CD14-positive monocyte (primary cell): Measurements from ENCODE around the gene ITGAV. TPM values are rescaled to one million over a fixed set of nuclear protein-coding genes. Genes with fewer than 3 reads are reported as not detected.

ENCODE experiments used
- DNase-seq, 3 donors: peaks; one replicate each; pipeline ENCODE4 v3.0.0-alpha.2; 2011 to 2022
- H2AFZ ChIP-seq: 2 replicates; pipeline ENCODE4 v1.6.0; 2012; ENCODE audit warnings: mild to moderate bottlenecking, low read depth, low read length, inconsistent platforms; ENCODE audit not compliant: insufficient read depth, poor library complexity, severe bottlenecking
- H3K27ac ChIP-seq, 2 donors: 1 replicate in 1 of 2; 2 replicates in 1 of 2; pipeline ENCODE4 v1.5.1; 2012 to 2013; ENCODE audit warnings: low read length in 2 of 2, control low read depth in 1 of 2, inconsistent platforms in 1 of 2, low read depth in 1 of 2, mild to moderate bottlenecking in 1 of 2
- H3K27me3 ChIP-seq, 2 donors: one replicate each; pipeline versions ENCODE4 v1.6.0 to v1.6.1; 2011 to 2013; ENCODE audit warnings: low read length in 2 of 2; ENCODE audit not compliant: control insufficient read depth in 2 of 2, insufficient read depth in 2 of 2
- H3K36me3 ChIP-seq, 2 donors: replicated peaks in 1 of 2; 1 replicate in 1 of 2; 2 replicates in 1 of 2; pipeline versions ENCODE4 v1.5.1 to v1.6.1; 2012 to 2013; ENCODE audit warnings: low read length in 2 of 2, control low read depth in 1 of 2, inconsistent platforms in 1 of 2, mild to moderate bottlenecking in 1 of 2; ENCODE audit not compliant: insufficient read depth in 2 of 2, control insufficient read depth in 1 of 2
- H3K4me1 ChIP-seq, 2 donors: 1 replicate in 1 of 2; 2 replicates in 1 of 2; pipeline versions ENCODE4 v1.5.1 to v1.6.1; 2012 to 2013; ENCODE audit warnings: low read length in 2 of 2, control low read depth in 1 of 2, inconsistent platforms in 1 of 2, mild to moderate bottlenecking in 1 of 2, moderate library complexity in 1 of 2; ENCODE audit not compliant: insufficient read depth in 2 of 2, control insufficient read depth in 1 of 2
- H3K4me2 ChIP-seq: replicated peaks from 2 replicates; pipeline ENCODE3; 2012; ENCODE audit warnings: low read length, moderate library complexity, mild to moderate bottlenecking; ENCODE audit not compliant: poor library complexity, severe bottlenecking; ENCODE audit errors: extremely low read depth
- H3K4me3 ChIP-seq, 3 experiments: fragments of 200-600 bp in 1 of 3; sonication (generic) in 1 of 3; replicated peaks in 1 of 3; 1 replicate in 2 of 3; 2 replicates in 1 of 3; pipeline ENCODE4 v1.5.1; 2011 to 2013; ENCODE audit warnings: low read length in 3 of 3, mild to moderate bottlenecking in 3 of 3, control low read depth in 2 of 3, low read depth in 2 of 3, inconsistent platforms in 1 of 3, moderate library complexity in 1 of 3
- H3K79me2 ChIP-seq: 2 replicates; pipeline ENCODE4 v1.6.0; 2012; ENCODE audit warnings: mild to moderate bottlenecking, control low read depth, inconsistent platforms, low read length, moderate library complexity; ENCODE audit not compliant: insufficient read depth
- H3K9ac ChIP-seq: 2 replicates; pipeline ENCODE4 v1.6.0; 2017; ENCODE audit warnings: low read length, mild to moderate bottlenecking; ENCODE audit not compliant: insufficient read depth, poor library complexity, severe bottlenecking
- H3K9me3 ChIP-seq, 2 donors: replicated peaks in 1 of 2; 1 replicate in 1 of 2; 2 replicates in 1 of 2; pipeline versions ENCODE4 v1.5.1 to v1.6.1; 2012 to 2013; ENCODE audit warnings: low read length in 2 of 2, control low read depth in 1 of 2; ENCODE audit not compliant: control insufficient read depth in 1 of 2, insufficient read depth in 1 of 2
- H4K20me1 ChIP-seq: 2 replicates; pipeline ENCODE4 v1.6.0; 2012; ENCODE audit warnings: mild to moderate bottlenecking, low read length, control low read depth, moderate library complexity; ENCODE audit not compliant: insufficient read depth
- H3K27ac Mint-ChIP-seq, 7 donors: one replicate each; pipeline ENCODE4 v1.8.0; 2020; ENCODE audit warnings: mild to moderate bottlenecking in 7 of 7, mixed read lengths in 7 of 7, moderate library complexity in 6 of 7, inconsistent platforms in 2 of 7
- H3K27me3 Mint-ChIP-seq, 3 donors: one replicate each; pipeline ENCODE4 v1.8.0; 2021 to 2022; ENCODE audit warnings: low read depth in 3 of 3, mild to moderate bottlenecking in 3 of 3, mixed read lengths in 3 of 3, moderate library complexity in 3 of 3, inconsistent platforms in 1 of 3
- H3K36me3 Mint-ChIP-seq, 2 donors: one replicate each; pipeline ENCODE4 v1.8.0; 2020; ENCODE audit warnings: mixed read lengths in 2 of 2, inconsistent platforms in 1 of 2, mild to moderate bottlenecking in 1 of 2
- H3K4me1 Mint-ChIP-seq: one replicate; pipeline ENCODE4 v1.8.0; 2020; ENCODE audit warnings: mild to moderate bottlenecking, mixed read lengths
- H3K4me3 Mint-ChIP-seq, 2 donors: one replicate each; pipeline ENCODE4 v1.8.0; 2020; ENCODE audit warnings: mild to moderate bottlenecking in 2 of 2, mixed read lengths in 2 of 2, moderate library complexity in 1 of 2
- H3K9me3 Mint-ChIP-seq, 7 donors: one replicate each; pipeline ENCODE4 v1.8.0; 2020 to 2022; ENCODE audit warnings: mixed read lengths in 7 of 7, mild to moderate bottlenecking in 6 of 7, moderate library complexity in 6 of 7, inconsistent platforms in 2 of 7
- WGBS: methylation state at CpG from one replicate; pipeline ENCODE4 v1.1.5; 2013; ENCODE audit warnings: missing lambda C conversion rate; ENCODE audit not compliant: insufficient coverage; 5-methylcytosine and 5-hydroxymethylcytosine counted together
- intact Hi-C, 2 donors: fragments of 100-400 bp; cut with micrococcal nuclease; formaldehyde crosslinking; loops; one replicate each; pipeline versions ENCODE4 v1.15.0 to v1.15.1; 2023
- polyA plus RNA-seq, 3 donors: library from polyadenylated mRNA; depleted of rRNA in 1 of 3; unstranded in 2 of 3; stranded (reverse) in 1 of 3; fragments of 300-500 nt in 2 of 3; fragments of >200 nt in 1 of 3; fragmentation: Illumina TruSeq in 2 of 3; gene quantifications; 1 replicate in 2 of 3; 2 replicates in 1 of 3; pipeline ENCODE4 v1.2.3, GENCODE V29; 2012 to 2021
- TF ChIP-seq, protein P1 (sequence below): fragments of 200-600 bp; IDR thresholded peaks from one replicate; pipeline ENCODE4 v1.8.0; 2022; ENCODE audit warnings: antibody characterized with exemption, mild to moderate bottlenecking

ITGAV gene
- polyA plus RNA-seq, 3 donors, result 4.9 to 8.2 (median 6.0) TPM

- TF ChIP-seq, protein P1, sequence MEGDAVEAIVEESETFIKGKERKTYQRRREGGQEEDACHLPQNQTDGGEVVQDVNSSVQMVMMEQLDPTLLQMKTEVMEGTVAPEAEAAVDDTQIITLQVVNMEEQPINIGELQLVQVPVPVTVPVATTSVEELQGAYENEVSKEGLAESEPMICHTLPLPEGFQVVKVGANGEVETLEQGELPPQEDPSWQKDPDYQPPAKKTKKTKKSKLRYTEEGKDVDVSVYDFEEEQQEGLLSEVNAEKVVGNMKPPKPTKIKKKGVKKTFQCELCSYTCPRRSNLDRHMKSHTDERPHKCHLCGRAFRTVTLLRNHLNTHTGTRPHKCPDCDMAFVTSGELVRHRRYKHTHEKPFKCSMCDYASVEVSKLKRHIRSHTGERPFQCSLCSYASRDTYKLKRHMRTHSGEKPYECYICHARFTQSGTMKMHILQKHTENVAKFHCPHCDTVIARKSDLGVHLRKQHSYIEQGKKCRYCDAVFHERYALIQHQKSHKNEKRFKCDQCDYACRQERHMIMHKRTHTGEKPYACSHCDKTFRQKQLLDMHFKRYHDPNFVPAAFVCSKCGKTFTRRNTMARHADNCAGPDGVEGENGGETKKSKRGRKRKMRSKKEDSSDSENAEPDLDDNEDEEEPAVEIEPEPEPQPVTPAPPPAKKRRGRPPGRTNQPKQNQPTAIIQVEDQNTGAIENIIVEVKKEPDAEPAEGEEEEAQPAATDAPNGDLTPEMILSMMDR, result no peak
- no peaks in the 10 kb centered on the region for H3K4me1 Mint-ChIP-seq
- Histone ChIP-seq H3K27ac (no peak overlapping the region), H2AFZ (no peak overlapping the region), H3K36me3 (no peaks in the 10 kb centered on the region), H3K27me3 (no peaks in the 10 kb centered on the region), H3K9me3 (no peaks in the 10 kb centered on the region), H3K4me3 (no peak overlapping the region), H3K4me2 (no peak overlapping the region), H3K4me1 (no peaks in the 10 kb centered on the region), H4K20me1 (no peaks in the 10 kb centered on the region), H3K79me2 (no peaks in the 10 kb centered on the region), H3K9ac (no peak overlapping the region)
- H3K9me3 Mint-ChIP-seq, result peaks cover 0 to 3% (median 0%) of the 10 kb centered on the region in 7 donors
- DNase-seq, result peak in 1 of 3 donors; percentile 9
- no peaks in the 10 kb centered on the region for H3K27me3 Mint-ChIP-seq
- 100% methylated on average over 2 of the region's 8 CpGs for WGBS
- no peaks in the 10 kb centered on the region for H3K36me3 Mint-ChIP-seq
- intact Hi-C loops, result loop anchor here in 1 of 2 donors (10.0 kb wide), 1 partner anchor 50 kb away; no protein-coding TSS in a partner anchor
- no peak overlapping the region for H3K4me3 Mint-ChIP-seq
- H3K27ac Mint-ChIP-seq, result no peak overlapping the region
These were observed 34.8 kb upstream of the ITGAV start for GRCh38 chr2:186554850-186555671.

DNA sequence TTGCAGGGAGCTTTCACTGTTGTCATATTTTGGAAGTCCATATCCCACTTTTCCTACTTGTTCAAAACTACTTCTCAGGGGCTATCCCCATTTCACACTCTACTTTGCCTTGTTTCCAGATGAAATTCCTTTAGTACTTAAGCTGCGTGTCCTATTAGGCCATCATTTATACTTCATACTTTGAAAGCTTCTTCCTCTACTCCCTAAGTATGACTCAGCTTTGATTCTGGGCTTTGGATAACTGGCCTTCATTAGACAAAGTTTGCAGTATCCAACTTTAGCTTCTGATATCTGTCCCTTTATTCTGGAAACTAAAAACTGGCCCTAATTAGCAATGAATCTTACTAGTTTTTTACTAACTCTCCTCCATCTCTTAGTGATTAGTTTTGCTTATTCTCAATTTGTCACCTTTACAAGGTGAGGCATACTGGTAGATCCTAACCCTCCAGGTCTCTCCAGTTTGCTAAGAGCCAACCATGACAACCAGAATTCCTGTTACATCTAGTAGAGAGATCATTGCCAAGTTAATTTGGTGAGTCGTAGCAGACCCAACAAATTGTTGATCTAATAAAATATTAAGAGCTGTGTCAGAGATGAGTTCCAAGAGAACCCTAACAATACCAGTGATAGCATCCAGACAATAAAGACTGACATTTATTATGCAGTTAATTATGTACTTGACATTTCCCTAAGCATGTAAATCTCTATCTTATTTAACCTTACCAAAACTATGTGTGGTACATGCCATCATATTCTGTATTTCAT is 31.2 kb upstream of the ITGAV start:
- Histone ChIP-seq H3K4me1 (no peaks in the 10 kb centered on the region), H2AFZ (no peak overlapping the region), H3K4me3 (no peak overlapping the region), H3K36me3 (no peaks in the 10 kb centered on the region), H4K20me1 (no peaks in the 10 kb centered on the region), H3K27ac (no peak overlapping the region), H3K79me2 (no peaks in the 10 kb centered on the region), H3K4me2 (no peak overlapping the region), H3K9ac (no peak overlapping the region), H3K27me3 (no peaks in the 10 kb centered on the region), H3K9me3 (no peaks in the 10 kb centered on the region)
- WGBS, result 100% methylated on average over 1 of the region's 2 CpGs
- peaks cover 0 to 6% (median 3%) of the 10 kb centered on the region in 7 donors for H3K9me3 Mint-ChIP-seq
- H3K36me3 Mint-ChIP-seq, result no peaks in the 10 kb centered on the region
- H3K27ac Mint-ChIP-seq, result no peak overlapping the region
- H3K27me3 Mint-ChIP-seq, result no peaks in the 10 kb centered on the region
- TF ChIP-seq, protein P1, result no peak
- H3K4me3 Mint-ChIP-seq, result no peak overlapping the region
- intact Hi-C loops, result loop anchor here in 1 of 2 donors (10.0 kb wide), 1 partner anchor 46 kb away; no protein-coding TSS in a partner anchor
- no peaks in the 10 kb centered on the region for H3K4me1 Mint-ChIP-seq
- no peak for DNase-seq
